Stimulated activated CD4-positive, alpha-beta T cell treated with anti-CD3 and anti-CD28 coated beads, Interleukin-1b, Interleukin-23, amount 100 ng/mL, for 4 hours (primary cell): Measurements from ENCODE around the gene NR2F6.
"Not testable (repeated sequence)": the region's sequence is repeated elsewhere in the genome, so short reads cannot be mapped to it uniquely, and the experiment has no call there.

ENCODE experiments used
- DNase-seq, 2 donors: peaks; one replicate each; pipeline ENCODE4 v3.0.0-alpha.2; 2020; ENCODE audit warnings: low read depth in 2 of 2

NR2F6 gene

DNA sequence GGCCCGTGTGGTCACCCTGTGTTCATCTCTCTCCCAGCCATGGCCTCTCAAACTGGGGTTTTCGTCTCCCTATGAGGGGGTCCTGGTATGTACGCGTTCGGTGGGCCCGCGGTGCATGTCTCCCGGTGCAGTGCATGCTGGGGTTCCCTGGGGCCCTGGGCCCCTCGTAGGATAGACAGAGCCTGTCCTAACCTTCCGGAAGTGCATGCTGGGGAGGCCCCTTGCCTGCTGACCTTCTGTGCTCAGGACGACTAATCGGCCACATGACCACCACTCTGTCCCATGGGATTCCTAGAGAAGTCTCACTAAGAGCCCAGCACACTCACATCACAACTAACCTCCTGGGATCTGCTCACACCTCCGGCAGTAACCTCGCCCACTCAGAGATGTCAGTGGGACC is 35.4 kb downstream of the NR2F6 start:
- no peak for DNase-seq

DNA sequence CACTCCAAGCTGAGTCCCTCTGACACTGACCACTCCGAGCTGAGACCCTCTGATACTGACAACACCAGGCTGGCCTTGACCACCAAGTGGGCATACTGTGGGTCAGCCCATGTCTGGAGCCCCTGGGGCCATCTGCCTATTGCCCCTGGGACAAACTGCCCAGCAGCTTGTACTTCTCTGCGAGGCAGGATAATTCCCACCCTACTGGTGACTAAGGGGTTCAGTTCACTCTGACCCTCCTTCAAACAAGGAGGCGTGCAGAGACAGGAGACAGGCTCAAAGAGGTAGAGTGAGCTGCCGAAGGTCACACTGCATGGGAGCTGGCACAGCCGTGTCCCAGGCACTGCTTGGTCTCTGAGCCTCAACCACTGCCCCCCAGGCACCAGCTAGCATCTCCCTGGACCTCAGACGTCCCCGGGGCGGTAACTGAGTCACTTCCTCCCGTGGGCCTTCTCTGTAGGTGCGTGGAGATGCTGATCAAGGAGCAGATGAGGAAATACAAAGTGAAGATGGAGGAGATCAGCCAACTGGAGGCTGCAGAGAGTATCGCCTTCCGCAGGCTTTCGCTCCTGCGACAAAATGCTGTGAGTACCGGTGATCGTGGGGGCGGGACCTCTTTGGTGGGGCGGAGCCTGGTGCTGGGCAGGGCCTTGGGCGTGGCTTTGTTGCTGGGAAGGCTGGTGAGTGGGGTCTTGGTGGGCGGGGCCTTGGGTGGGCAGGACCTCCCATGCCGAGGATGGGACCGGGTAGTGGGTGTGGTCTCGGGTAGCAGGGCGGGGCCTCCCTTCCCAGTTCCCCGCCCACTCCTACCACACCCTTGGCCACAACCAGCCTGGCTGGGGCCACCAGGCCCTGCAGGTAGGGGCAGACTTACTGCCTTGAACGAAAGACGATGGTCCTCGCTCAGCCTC is 36.3 kb downstream of the NR2F6 start:
- no peak for DNase-seq

DNA sequence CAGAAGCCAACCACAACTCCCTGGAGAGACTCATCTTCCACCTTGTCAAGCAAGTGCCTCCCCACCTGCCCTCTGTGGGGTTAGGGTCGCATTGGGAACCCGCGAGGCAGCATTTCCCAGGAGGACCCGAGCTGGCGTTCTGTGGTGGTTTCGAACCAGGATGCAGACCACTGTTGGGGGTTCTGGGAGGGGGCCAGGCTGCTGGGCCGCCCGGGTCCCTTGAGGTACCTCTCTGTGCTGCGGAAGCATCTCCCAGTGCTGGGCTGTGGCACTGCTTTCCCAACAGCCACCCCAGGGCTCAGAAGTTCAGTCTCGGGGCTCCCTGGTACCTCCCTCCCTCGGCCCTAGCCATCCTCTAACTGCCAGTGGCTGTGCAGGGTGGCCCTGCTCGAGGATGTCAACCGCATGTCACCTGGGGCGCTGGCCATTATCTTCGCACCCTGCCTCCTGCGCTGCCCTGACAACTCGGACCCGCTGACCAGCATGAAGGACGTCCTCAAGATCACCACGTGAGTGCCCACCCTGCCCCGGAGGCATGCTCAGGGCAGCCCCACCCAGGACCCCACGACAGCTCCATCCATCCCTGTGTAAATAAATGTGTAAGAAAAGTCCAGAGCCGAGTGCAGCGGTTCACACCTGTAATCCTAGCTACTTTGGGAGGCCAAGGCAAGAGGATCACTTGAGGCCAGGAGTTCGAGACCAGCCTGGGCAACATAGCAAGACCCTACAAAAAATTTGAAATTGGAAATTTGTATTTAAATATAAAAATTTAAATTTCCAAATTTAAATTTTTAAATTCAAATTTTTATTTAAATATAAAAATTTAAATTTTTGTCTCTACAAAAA is 38.8 kb downstream of the NR2F6 start:
- DNase-seq, result no peak

DNA sequence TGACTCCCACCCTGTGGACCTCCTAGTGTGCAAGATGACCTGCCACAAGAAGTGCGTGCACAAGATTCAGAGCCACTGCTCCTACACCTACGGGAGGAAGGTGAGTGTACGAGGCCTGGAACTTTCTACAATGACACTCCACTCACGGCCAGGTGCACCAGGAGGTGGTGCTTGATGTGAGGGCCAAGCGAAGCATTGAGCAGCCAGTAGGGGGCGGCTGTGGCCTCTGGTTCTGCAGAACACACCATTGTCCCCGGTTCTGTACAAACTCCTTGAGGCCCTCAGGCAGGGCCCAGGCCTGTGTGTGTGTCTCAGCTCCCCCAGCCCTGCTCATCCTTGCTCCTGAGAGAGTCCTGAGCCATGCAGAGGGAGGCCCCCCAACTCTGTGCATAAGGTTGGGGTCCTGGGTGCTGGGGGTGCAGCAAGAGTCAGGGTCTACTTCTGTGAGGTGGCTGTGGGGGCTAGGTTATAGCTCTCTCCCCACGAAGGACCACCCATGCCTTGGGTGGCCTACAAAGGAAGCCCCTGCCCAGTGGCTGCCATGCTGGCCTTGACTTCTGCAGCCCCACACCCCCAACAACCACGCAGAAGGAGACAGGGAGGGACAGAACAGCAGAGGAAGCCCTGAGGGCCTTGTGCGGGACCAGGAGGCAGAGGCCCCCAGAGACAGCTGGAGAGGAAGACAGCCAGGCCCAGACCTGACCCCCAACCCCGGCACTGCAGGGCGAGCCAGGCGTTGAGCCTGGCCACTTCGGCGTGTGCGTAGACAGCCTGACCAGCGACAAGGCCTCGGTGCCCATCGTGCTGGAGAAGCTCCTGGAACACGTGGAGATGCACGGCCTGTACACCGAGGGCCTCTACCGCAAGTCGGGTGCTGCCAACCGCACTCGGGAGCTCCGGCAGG is 40.2 kb downstream of the NR2F6 start:
- DNase-seq, result peak; percentile 43 to 46

DNA sequence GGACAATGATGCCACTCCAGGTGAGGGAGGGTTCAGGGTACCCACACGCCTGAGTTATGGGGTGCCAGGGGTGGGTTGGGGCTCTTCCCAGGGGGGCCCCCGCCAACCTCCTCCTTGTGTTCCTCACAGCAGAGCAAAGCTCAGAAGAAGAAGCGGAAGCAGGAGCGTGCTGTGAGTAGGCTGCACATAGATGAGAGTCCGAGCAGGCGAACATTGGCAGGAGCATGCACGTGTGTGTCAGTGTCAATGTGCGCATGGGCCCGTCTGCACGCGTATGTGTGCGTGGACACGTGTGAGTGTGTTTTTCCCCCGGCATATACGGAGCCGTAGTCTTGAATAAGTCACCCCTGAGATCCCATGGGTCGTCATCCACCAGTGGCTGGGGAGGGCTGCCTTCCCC is 43.0 kb downstream of the NR2F6 start:
- no peak for DNase-seq

DNA sequence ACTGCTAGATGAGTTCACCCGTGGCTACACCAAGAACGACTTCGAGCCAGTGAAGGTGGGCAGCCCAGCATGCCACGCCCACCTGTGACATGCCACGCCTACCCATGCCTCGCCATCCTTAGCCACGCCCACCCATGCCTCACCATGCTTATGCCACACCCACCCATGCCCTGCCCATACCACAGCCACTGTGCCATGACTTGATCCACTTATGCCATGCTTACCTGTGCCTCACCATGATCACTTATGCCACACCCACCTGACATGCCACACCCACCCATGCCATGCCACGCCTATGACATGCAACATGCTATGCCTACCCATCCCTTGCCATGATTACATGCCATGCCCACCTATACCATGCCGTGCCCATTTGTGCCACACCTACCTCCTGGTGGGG is 43.5 kb downstream of the NR2F6 start:
- no peak for DNase-seq

DNA sequence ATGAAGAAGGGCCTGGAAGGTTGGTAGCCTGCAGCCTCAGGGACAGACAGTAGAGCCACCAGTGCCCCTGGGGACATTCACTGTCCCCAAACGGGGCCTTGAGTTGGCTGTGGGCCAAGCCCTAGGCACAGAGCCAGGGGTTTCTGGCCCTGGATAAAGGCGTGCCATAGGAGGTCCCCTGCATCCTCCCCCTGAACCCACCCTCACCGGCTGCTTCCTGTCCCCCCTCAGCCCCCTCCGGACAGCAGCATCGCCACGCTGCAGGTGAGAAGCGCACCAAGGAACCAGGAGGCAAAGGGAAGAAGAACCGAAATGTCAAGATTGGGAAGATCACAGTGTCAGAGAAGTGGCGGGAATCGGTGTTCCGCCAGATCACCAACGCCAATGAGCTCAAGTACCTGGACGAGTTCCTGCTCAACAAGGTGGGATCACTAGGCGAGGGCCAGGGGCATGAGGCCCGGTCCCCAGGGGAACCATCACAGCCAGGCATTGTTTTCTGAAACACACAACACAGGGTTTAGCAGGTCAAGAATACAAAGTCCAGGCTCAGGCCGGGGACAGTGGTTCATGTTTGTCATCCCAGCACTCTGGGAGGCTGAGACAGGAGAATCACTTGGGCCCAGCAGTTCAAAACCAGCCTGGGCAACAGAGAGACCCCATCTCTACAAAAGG is 45.2 kb downstream of the NR2F6 start:
- DNase-seq, result no peak

DNA sequence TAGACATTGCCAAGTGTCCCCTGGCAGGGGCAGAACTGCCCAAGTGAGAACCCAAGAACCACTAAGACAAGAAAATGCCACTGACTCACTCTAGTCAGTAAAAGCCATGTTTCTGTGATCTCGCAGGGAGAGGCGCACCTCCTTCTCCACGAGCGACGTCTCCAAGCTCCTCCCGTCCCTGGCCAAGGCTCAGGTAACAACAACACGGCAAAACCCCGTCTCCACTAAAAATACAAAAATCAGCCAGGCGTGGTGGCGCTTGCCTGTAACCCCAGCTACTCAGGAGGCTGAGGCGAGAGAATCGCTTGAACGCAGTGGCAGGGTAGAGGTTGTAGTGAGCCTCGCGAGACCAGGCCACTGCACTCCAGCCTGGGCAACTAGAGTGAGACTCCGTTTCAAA is 48.1 kb downstream of the NR2F6 start:
- no peak for DNase-seq

DNA sequence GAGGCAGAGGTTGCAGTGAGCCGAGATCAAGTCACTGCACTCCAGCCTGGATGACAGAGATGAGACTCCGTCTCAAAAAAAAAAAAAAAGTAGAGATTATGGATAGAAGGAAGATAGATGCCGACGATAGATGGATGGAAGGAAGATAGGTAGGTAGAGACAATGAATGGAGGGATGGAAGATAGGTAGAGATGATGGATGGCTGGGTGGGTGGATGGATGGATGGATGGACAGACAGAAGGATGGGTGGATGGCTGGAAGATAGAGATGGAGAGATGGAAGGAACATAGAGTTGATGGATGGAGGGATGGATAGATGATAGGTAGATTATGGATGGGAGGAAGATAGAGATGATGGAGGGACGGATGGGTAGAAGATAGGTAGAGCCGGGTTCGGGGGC is 49.1 kb downstream of the NR2F6 start:
- no peak for DNase-seq

DNA sequence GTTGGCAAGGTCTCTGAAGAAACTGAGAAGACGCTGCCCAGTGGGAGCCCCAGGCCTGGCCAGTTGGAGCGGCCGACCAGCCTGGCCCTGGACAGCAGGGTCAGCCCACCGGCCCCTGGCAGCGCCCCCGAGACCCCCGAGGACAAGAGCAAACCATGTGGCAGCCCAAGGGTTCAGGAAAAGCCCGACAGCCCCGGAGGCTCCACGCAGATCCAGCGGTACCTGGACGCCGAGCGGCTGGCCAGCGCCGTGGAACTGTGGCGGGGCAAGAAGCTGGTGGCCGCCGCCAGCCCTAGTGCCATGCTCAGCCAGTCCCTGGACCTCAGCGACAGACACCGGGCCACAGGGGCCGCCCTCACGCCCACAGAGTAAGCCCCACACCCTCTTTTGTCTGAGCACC is 50.6 kb downstream of the NR2F6 start:
- no peak for DNase-seq

DNA sequence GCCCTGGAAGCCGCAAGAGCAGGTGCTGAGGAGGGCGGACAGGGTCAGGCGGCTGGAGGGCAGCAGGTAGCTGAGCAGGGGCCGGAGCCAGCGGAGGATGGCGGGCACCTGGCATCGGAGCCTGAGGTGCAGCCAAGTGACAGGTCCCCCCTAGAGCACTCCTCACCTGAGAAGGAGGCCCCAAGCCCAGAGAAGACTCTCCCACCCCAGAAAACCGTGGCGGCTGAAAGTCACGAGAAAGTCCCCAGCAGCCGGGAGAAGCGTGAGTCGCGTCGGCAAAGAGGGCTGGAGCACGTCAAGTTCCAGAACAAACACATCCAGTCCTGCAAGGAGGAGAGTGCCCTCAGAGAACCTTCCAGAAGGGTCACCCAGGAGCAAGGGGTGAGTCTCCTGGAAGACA is 51.1 kb downstream of the NR2F6 start:
- DNase-seq, result no peak

DNA sequence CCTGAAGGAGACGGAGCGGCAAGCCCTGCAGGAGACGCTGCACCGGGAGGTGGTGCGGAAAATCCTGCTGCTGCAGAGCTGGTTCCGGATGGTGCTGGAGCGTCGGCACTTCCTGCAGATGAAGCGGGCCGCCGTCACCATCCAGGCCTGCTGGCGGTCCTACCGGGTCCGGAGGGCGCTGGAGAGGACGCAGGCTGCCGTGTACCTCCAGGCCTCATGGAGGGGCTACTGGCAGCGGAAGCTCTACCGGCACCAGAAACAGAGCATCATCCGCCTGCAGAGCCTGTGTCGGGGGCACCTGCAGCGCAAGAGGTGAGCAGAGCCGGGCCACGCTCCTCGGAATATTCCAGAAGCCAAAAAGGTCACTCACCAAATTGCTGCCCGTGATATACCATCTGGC is 53.0 kb downstream of the NR2F6 start:
- DNase-seq, result no peak

DNA sequence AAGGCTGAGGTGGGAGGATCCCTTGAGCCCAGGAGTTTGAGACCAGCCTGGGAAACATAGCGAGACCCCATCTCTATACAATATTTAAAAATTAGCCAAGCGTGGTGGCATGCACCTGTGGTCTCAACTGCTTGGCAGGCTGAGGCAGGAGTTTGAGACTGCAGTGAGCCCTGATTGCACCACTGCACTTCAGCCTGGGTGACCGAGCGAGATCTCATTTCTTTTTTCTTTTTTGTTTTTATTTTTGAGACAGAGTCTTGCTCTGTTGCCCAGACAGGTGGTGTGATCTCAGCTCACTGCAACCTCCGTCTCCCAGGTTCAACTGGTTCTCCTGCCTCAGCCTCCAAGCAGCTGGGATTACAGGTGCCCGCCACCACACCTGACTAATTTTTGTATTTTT is 54.0 kb downstream of the NR2F6 start:
- not testable (repeated sequence) for DNase-seq

DNA sequence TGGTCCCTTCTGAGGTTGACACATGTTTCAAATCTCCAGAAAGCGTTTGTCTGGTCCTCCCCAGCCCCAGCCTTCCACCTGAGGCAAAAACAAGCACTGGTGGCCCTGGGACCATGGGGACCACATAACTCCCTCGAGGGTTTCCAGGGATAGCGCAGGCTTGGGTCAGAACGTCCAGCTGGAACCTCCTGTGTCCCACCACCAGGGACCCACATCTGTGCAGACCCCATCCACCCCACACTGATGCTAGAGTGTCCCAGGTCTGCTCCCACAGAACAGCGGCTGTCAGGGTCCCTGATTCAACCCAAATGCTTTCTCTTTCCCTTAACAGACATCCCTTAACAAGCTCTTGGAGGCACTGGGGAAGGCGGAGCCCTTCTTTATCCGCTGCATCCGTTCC is 60.1 kb downstream of the NR2F6 start:
- no peak for DNase-seq

DNA sequence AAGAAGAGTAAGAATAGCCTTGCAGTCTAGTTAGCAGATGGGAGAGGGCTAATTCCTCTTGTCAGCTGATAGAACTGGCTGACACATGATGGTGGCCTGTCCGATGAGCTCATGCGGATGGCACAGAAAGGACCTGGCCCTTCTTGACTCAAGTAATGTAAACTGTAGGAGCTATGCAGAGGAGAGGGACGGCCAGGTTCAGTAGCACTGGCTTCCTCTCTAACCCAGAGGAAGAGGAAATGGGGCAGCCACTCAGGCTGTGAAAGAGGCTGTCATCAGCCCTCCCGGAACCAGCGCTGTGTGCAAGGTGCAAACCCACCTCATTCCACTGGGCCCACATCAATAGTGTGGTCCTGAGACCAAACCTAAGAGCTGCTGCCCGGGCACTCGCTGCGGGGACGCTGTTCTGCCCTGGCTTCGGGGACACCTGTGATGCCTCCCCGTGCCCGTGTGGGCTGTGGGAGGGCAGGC is 61.3 kb downstream of the NR2F6 start:
- DNase-seq, result peak in 1 of 2 donors; percentile 22

DNA sequence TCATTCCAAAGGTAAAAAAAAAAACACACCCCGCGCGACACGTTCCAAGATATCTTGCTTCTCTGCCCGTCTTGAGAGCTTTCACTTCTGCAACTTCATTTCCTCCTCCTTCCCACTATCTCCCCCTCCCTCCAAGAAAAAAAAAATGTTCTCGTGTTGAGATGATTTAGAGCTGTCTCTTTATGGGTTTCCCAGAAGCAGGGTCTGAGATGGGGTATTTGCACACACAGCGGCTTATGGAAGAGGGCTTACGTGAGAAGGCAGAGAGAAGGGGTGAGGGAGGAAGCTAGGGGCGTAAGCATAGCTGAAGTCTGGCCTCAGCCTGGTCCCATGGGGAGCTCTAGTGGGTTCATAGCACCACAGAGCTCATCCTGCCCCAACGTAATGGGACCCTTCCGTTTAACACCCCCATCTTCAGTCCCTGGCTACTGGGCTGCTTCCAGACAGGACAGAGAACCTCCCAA is 61.8 kb downstream of the NR2F6 start:
- no peak for DNase-seq

DNA sequence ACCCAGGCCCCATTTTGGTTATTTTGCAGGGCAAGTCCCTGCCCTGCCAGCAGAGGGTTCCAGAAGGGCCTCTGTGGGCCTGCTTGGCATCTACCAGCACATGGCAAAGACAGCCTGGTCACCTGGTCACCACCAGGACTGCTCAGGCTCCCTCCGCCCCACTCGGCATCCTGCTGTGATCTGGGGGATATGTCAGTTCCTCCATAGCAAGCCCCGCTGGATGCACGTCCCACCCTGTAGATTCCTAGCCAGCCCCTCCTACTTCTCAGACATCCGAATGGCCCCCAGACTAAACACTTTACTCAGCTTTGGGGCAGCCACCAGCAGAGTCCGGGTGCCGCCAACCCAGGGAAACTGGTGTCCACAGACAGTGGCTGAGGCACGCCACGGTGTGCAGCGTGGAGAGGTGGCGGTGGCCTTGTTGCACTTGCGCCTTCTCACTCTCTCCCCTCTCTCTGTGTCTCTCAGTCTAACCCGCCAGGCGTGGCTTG is 62.4 kb downstream of the NR2F6 start:
- no peak for DNase-seq
